Measurements from ENCODE around the gene KBTBD12. TPM values are rescaled to one million over a fixed set of nuclear protein-coding genes. Genes with fewer than 3 reads are reported as not detected.

Gene KBTBD12
- total and polyA plus RNA-seq, 2 of the 13 experiments (the other 11 are each of a cell fraction or from before 2014, with no cell fraction given) = not detected

GRCh38 chr3:127948211-127948610 lies 33.2 kb downstream of the KBTBD12 start (continued):
- no peak for TF ChIP-seq GPBP1L1 (CRISPR knock-in tag; IDR thresholded peaks at IDR 0.05)
- TF ChIP-seq MED13 (CRISPR knock-in tag; IDR thresholded peaks at IDR 0.05) = no peak
- no peak for TF ChIP-seq ZNF232 (CRISPR knock-in tag; IDR thresholded peaks at IDR 0.05; ENCODE audit: borderline replicate concordance)
- no peak for TF ChIP-seq EEA1 (CRISPR knock-in tag; IDR thresholded peaks at IDR 0.05; ENCODE audit: borderline replicate concordance)
- no peak for TF ChIP-seq TP53 (CRISPR knock-in tag; conservative IDR thresholded peaks at IDR 0.05)
- TF ChIP-seq ZNF546 (CRISPR knock-in tag; conservative IDR thresholded peaks at IDR 0.05) = no peak
- TF ChIP-seq ERF (CRISPR knock-in tag; IDR thresholded peaks at IDR 0.05) = no peak

- POLR2A ChIA-PET = no interaction called here
- no peak for DNase-seq (ENCODE audit: low spot score)
- H2AFZ ChIP-seq (ENCODE audit: low read length) = no peak overlapping the region
- no peak for ATAC-seq
- in situ Hi-C loops (cut with HindIII; ENCODE audit: extremely low pct_ligation_motif_present, low pct_unique_long_range_greater_than_20kb) (no loop called here), intact Hi-C loops (cut with micrococcal nuclease; ENCODE audit: unreplicated experiment) (no loop called here)
- no peak for FAIRE-seq
- no peak overlapping the region for H3K9ac ChIP-seq (ENCODE audit: insufficient read depth, low read depth, low read length)
- CTCF ChIA-PET (ENCODE audit: low intra/inter-chr PET ratio, low total read pairs) = no interaction called here
- no peaks in the 10 kb centered on the region for H3K9me3 ChIP-seq (ENCODE audit: low read length)
- H3K4me2 ChIP-seq (ENCODE audit: low read depth, low read length) = no peak overlapping the region
- no peak for TF ChIP-seq NR2F2 (IDR thresholded peaks at IDR 0.05; ENCODE audit: borderline replicate concordance, low read depth)
- TF ChIP-seq ZNF496 (CRISPR knock-in tag; IDR thresholded peaks at IDR 0.05; ENCODE audit: insufficient replicate concordance) = no peak
- TF ChIP-seq THAP11 (CRISPR knock-in tag; IDR thresholded peaks at IDR 0.05) = no peak
- TF ChIP-seq ZFP36L2 (CRISPR knock-in tag; IDR thresholded peaks at IDR 0.05) = no peak
- TF ChIP-seq PAX8 (CRISPR knock-in tag; IDR thresholded peaks at IDR 0.05; ENCODE audit: borderline replicate concordance) = no peak
- TF ChIP-seq ZNF18 (CRISPR knock-in tag; IDR thresholded peaks at IDR 0.05; ENCODE audit: insufficient replicate concordance) = no peak
- no peak for TF ChIP-seq SP5 (CRISPR knock-in tag; IDR thresholded peaks at IDR 0.05; ENCODE audit: borderline replicate concordance, low read depth)
- TF ChIP-seq GLI4 (CRISPR knock-in tag; IDR thresholded peaks at IDR 0.05; ENCODE audit: borderline replicate concordance) = no peak
- 62% methylated on average over 2 of the region's 2 CpGs for WGBS (ENCODE audit: low lambda C conversion rate)
- H3K79me2 ChIP-seq (ENCODE audit: insufficient read depth, low read length) = no peaks in the 10 kb centered on the region
- H3K4me1 ChIP-seq (ENCODE audit: insufficient read depth, low read length) = no peaks in the 10 kb centered on the region
- no peaks in the 10 kb centered on the region for H4K20me1 ChIP-seq (ENCODE audit: insufficient read depth, low read length)
- H3K4me3 ChIP-seq (replicated peaks in 1 of 3; ENCODE audit: insufficient read depth in 1 of 3, low read depth in 2 of 3, low read length in 3 of 3) = no peak overlapping the region
- no peak overlapping the region for H3K27ac ChIP-seq (ENCODE audit: extremely low read length, insufficient read depth, low read length)
- no TSS peak for BruUV-seq (replicated peaks)
- no peaks in the 10 kb centered on the region for H3K27me3 ChIP-seq (ENCODE audit: control insufficient read depth in 1 of 2, insufficient read depth in 2 of 2, low read length in 2 of 2)
- H3K36me3 ChIP-seq (replicated peaks in 1 of 2; ENCODE audit: control insufficient read depth in 1 of 2, insufficient read depth in 2 of 2, low read length in 2 of 2) = no peaks in the 10 kb centered on the region
These were observed 34.5 kb downstream of the KBTBD12 start for GRCh38 chr3:127949446-127950055.

All from HepG2 (cell line).